ENCODE measurements around the gene ABCC3. TPM values are rescaled to one million over a fixed set of nuclear protein-coding genes. Genes with fewer than 3 reads are reported as not detected.

The ABCC3 gene
- total and polyA plus RNA-seq, 12 donors: 0.23 to 5.7 (median 1.1) TPM; not detected in 1

DNA sequence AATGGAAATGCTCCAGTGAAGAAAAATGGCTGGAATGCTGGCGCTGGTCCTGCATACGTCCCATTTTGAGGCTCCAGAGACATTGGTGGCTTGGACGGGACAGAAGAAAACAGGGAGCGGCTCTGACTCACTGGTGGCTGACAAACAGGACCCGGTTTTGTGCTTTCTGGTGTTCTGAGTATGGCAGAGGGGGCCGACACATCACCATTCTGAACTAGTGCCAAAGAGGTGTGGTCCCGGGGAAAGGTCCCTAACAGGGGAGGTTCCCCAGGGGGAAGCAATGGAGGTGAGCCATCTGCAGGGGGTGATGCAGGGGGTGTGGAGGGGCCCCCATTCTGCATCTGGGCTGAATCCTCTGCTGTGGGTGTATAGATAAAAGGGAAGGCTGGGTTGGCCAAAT, 64.7 kb downstream of the ABCC3 start:
- ATAC-seq (no peak), DNase-seq (no peak)
- Histone ChIP-seq H3K9me3 (no peaks in the 10 kb centered on the region), H3K36me3 (peaks cover 0 to 97% (median 42%) of the 10 kb centered on the region in 9 donors), H3K27me3 (no peaks in the 10 kb centered on the region), H3K4me1 (peaks cover 0 to 55% (median 28%) of the 10 kb centered on the region in 9 donors), H3K27ac (no peak overlapping the region), H3K4me3 (no peak overlapping the region)
- TF ChIP-seq, protein P1, sequence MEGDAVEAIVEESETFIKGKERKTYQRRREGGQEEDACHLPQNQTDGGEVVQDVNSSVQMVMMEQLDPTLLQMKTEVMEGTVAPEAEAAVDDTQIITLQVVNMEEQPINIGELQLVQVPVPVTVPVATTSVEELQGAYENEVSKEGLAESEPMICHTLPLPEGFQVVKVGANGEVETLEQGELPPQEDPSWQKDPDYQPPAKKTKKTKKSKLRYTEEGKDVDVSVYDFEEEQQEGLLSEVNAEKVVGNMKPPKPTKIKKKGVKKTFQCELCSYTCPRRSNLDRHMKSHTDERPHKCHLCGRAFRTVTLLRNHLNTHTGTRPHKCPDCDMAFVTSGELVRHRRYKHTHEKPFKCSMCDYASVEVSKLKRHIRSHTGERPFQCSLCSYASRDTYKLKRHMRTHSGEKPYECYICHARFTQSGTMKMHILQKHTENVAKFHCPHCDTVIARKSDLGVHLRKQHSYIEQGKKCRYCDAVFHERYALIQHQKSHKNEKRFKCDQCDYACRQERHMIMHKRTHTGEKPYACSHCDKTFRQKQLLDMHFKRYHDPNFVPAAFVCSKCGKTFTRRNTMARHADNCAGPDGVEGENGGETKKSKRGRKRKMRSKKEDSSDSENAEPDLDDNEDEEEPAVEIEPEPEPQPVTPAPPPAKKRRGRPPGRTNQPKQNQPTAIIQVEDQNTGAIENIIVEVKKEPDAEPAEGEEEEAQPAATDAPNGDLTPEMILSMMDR (IDR thresholded peaks at IDR 0.05): no peak
- 78 to 80% methylated on average over 7 of the region's 7 CpGs for WGBS, 2 donors
- intact Hi-C loops (cut with DNase I): loop anchor here in 8 of 10 donors (5.0 to 10.0 kb wide), 5 partner anchors 145 to 225 kb away; partner anchors contain the start of genes SPATA20 (in 4 of the 8) and RSAD1 (in 1 of the 8)

GRCh38 chr17:50703162-50703561, 68.5 kb downstream of the ABCC3 start:
- H3K9me3 ChIP-seq: no peaks in the 10 kb centered on the region
- peaks cover 0 to 48% (median 36%) of the 10 kb centered on the region in 9 donors for H3K4me1 ChIP-seq
- intact Hi-C loops (cut with DNase I): no loop called here
- TF ChIP-seq, protein P1 (IDR thresholded peaks at IDR 0.05): no peak
- DNase-seq (no peak), ATAC-seq (no peak)
- 87 to 93% methylated on average over 3 of the region's 3 CpGs for WGBS, 2 donors
- no peaks in the 10 kb centered on the region for H3K27me3 ChIP-seq
- peaks cover 0 to 74% (median 18%) of the 10 kb centered on the region in 9 donors for H3K36me3 ChIP-seq
- H3K4me3 ChIP-seq: no peak overlapping the region
- peak overlapping the region in 1 of 10 donors; percentile 12 for H3K27ac ChIP-seq

DNA sequence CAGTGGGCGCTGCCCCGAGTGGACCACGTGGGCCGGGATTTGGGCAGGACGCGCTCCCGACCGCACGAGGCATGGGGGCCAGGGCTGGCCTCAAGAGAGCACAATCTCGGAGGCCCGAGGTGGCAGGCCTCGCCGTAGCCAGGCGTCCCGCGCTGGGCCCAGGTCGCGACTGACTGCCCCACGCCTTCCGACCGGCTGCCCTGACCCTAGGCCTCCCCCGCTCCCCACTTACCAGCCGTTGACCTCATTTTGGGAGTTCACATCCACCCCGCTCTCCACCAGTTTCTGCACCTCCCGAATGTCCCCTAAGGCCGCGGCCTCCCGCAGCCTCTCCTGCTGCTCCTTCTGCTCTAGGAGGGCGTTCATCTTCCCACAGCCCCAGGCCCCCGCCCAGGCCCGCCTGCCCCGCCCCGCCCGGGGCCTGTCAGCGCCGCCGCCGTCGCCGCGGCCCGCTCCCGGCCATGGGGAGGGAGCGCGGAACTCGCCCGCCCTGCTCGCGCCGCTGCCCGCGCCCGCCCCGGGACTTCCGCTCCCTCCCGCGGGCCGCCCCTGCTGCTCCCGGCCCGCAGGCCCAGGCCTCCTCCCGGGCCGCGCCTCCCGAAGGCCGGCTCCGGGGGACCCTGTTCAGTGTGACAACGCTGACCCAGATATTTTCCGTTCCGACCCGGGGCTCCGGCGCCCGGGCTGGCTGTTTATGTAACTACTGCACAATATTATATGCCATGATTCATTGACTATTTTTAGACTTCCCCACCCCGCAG, 72.8 kb downstream of the ABCC3 start, which contains the start of gene ANKRD40:
Gene ANKRD40, minus strand, starts transcription at position 626 of the 761 bp plus-strand sequence. Its CDS starts 260 bp downstream, at position 366.
- 0% methylated on average over 66 to 74 of the region's 74 CpGs for WGBS, 2 donors
- Histone ChIP-seq H3K9me3 (no peaks in the 10 kb centered on the region), H3K4me3 (peak within 1 kb of the TSS; percentile 69 to 85 (median 76)), H3K36me3 (peaks cover 0 to 33% (median 3%) of the 10 kb centered on the region in 9 donors), H3K4me1 (peaks cover 8 to 63% (median 50%) of the 10 kb centered on the region in 9 donors), H3K27me3 (no peaks in the 10 kb centered on the region), H3K27ac (peak within 1 kb of the TSS; percentile 84 to 98 (median 96))
- TF ChIP-seq, protein P1 (IDR thresholded peaks at IDR 0.05): no peak
- ATAC-seq: peak; percentile 84 to 92 (median 90)
- intact Hi-C loops (cut with DNase I): loop anchor here in 1 of 10 donors (5.0 kb wide), 1 partner anchor 225 kb away; no protein-coding TSS in a partner anchor
- DNase-seq: peak; percentile 87 to 93

Measured in heart right ventricle (tissue), 16 donors.